Stimulated activated CD4-positive, alpha-beta T cell treated with anti-CD3 and anti-CD28 coated beads, Interleukin-2, amount 100 ng/mL, for 24 hours (primary cell): ENCODE data around the gene TPSG1.

Source experiments
- DNase-seq, 2 donors: peaks; one replicate each; pipeline ENCODE4 v3.0.0-alpha.2; 2020

TPSG1 gene

GRCh38 chr16:1174477-1175357, 50.4 kb downstream of the TPSG1 start:
- DNase-seq, result no peak

- no peak for DNase-seq
Measured at GRCh38 chr16:1173788-1174451, 51.1 kb downstream of the TPSG1 start.

GRCh38 chr16:1172651-1173050, 52.4 kb downstream of the TPSG1 start:
- DNase-seq, result no peak

- no peak for DNase-seq
Measured at GRCh38 chr16:1171854-1172428, 53.1 kb downstream of the TPSG1 start.
